Medulla oblongata (tissue), 1 donor: ENCODE measurements around the gene PET100.

Experiments used
- DNase-seq: peaks from one replicate; pipeline ENCODE4 v3.0.0-alpha.2; 2015; ENCODE audit errors: extremely low spot score

The PET100 gene

GRCh38 chr19:7612282-7613274 is 17.0 kb upstream of the PET100 start:
- DNase-seq: no peak

- no peak for DNase-seq
These were observed 14.5 kb upstream of the PET100 start for GRCh38 chr19:7614859-7615741.

GRCh38 chr19:7617172-7617571 is 12.4 kb upstream of the PET100 start:
- DNase-seq: no peak

DNA sequence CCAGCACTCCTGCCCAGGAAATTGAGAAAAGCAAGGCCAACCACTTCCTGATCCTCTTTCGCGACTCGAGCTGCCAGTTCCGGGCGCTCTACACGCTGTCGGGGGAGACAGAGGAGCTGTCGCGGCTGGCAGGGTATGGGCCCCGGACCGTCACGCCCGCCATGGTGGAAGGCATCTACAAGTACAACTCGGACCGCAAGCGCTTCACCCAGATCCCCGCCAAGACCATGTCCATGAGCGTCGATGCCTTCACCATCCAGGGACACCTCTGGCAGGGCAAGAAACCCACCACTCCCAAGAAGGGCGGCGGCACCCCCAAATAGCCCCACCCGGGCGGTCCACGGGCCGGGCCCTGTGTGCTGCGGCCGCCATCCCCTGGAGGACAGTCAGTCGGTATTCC is 11.9 kb upstream of the PET100 start:
- no peak for DNase-seq

DNA sequence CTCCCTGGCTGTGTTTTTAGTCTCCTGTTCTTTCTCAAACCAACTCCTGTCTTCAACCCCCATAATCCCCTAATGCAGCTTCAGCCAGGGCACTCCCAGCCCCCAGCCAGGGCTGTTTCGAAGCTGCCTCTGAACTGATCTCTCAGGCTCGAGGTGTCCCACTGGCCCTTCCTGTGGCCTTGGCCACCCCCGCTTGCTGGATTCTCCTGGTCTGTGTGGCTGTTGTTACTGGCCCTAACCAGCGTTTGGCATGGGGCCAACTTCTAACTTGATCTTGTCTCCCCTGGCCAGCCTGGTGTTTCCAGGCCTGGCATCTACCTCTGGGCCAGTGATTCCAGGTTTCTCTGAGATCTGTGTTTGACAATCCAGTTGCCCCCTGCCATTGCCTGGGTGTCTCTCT is 11.2 kb upstream of the PET100 start:
- no peak for DNase-seq

DNA sequence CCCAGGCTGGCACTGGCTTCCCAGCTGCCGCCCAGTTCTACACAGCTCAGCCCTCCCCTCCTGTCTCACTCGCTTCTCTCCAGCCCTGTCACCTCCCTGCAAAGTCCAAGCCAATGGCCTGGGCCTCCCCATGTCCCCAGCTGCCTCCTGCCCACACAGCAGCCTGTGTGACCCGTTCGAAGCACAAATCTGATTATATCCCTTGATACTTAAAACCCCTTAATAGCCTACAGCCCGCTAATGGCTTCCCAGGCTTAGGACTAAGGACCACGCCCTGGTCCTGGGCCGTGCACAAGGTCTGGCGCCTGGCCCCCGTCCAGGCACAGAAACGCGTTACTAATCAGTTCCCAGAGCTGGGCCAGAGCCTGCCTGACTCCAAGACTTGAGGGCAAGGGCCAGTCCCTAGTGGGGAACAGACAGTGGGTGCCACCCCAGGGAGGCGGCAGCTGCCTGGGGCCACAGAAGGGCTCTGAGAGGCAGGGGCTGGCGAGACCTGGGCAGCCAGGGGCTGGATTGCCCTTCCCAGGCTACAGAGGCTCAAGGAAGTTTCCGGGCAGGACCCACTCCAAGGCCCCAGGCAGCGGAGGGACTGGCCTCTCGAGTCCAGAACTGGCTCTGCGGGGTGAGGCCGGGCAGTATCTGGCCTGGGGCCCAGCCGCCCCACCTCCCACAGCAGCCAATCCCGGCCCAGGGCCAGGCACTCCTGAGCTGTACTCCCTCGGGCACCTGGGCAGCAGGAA is 10.7 kb upstream of the PET100 start:
- DNase-seq: no peak

DNA sequence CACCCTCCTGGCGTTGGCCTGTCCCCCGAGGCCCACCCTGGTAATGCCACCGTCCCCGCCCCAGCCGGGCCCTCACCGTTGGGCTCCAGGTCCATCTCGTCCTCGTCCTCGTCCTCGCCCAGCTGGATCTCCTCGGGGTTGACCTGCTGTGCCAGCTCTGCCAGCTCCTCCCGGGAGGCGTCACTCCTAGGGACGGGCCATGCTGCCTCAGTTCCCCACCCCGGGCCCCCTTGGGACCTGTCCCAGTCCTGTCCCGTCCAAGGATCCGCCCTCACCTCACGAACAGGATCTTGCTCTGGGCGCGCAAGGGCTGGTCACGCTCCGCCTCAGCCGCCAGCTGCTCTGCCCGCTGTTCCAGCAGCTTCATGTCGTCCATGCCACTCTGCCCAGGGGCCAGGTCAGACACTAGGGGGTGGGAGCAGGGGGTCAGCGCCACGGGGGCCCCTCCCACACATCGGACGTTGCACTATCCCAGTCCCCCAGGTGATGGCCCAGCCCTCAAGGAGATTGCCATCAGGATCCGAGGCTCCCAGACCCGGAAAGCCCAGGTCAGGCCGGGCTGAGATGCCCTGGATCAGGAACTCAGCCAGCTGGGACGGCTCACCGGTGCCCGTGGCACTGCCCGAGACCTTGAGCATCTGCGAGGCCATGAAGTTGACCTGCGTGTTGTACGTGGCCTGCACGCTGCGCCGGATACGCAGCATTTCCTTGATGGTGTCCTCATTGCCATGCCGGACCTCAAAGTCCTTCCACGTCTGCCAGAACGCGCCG is 9.7 kb upstream of the PET100 start:
- no peak for DNase-seq

DNA sequence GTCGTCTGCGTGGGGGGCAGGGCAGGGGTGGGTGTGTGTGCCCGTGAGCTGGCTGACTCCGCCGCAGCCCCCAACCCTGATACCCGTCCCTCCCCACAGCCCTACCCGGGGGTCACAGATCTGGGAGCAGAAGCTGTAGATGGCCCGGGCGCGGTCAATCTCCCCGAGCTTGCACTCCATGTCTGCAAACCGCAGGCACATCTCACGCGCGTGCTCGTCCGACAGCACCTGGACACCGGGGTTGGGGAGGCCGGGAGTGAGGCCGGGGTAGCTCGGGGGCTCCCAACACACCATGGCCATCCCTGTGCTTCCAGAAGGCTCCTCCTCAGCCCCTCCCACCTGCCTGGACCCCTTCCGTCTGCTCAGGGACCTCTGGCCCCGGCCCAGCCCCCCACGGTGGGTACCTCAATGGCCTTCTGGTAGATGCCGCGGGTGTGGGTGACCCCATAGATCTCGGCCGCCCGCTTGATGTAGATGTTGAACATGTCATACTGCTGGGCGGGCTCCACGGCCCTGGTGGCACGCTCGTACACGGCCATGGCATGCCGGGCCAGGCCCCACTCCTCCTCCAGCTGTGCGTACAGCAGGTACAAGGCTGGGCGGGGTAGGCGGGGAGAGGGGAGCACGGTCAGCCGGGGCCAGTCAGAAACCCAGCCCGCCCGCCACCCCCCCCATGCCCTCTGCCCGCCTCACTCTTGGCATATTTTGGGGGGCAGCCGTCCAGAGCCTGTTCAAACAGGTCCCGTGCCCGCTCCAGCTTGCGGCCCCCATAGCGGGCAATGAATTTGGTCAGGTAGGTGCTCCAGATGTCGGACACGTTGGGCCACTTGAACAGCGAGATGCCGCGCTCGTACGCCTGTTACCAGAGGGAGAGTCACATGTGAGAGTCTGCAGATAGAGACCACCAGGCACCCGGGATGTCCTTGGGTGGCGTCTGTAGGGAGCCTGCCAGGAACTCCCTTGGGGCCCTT is 8.9 kb upstream of the PET100 start:
- DNase-seq: no peak

GRCh38 chr19:7622933-7623685 is 6.5 kb upstream of the PET100 start:
- DNase-seq: no peak

DNA sequence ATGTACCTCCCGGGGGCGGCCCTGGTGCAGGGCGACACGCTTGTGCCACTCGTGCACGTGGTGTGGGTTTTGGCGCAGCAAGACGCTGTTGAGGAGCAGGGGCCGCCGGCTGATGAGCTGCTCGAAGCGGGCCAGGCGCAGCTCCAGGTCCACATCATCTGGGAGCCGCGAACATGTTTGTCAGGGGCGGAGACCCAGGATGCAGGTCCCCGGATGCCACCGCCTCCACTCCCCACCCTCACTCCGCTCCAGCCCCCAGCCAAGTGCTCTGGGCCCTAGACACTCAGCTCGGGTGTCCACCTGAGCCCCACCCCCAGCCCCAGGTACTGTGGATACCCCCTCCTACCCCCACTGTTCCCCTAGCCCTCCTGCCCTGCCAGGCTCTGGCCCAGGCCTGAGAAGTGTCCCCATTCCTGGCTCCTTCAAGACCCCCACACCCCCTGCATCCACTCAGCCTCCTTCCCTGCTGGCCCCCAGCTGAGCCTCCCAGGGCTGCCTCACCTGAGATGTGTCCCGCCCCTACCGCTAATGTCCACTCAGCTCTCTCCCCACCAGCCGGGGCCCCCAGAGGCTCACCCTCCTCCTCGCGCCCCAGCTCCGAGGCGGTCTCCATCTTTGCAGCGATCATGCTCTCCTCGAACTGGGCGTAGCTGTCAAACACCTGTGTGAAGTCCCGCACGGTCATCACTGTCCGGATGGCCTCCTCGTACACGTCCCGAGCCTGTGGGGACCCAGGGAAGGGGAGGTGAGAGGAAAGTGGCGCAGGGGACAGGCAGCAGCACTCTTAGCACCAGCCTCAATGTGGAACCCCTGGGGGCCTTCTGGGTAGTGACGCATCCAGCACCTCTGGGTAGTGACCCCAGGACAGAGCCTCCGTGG is 5.6 kb upstream of the PET100 start:
- DNase-seq: no peak

DNA sequence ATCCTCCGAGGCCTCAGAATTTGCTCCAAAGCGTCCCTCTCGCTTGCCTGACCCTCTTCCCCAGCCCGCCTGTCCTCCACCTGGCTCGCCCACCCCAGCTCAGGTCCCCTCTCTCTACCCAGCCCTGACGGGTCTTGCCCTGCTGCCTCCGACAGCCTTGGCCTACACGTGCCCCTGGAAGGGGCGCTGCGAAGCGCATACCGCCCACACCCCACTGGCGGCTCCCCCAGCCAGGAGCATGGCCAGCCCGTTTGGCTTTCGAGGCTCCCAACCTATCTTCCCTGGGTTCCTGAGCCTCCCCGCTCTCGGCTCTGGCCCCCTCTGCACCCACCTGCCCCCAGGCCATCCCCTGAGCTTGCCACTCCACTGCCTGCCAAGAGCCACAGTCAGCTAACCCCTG is 4.8 kb upstream of the PET100 start:
- no peak for DNase-seq

DNA sequence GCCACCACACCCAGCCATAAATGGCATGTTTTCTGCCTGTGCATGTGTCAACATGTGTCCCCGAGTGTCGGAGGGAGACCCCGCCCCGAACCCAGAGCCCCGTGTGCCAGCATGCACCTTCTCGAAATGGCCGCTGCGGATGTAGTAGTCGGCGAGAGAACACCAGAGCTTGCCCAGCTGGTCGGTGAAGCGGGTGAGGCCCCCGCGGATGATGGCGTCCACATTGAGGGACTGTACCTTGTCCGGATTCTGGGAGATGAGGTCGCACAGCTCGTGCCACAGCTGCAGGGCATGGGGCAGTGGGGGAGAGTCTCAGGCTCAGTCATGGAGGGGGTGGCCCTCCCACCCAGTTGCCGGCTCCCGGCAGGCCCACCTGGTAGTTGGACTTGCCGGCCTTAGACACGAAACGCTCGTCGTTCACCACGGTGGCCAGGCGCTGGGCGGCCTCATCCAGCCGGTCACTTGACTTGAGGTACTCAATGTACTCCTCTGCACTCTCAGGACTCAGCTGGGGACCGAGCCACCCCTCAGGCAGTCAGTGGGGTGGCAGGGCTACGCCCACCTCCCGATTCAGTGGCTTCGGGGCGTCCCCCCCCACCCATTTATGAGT is 3.7 kb upstream of the PET100 start:
- no peak for DNase-seq

GRCh38 chr19:7627166-7627565 is 2.4 kb upstream of the PET100 start:
- DNase-seq: no peak

GRCh38 chr19:7628589-7629311 is 843 bp upstream of the PET100 start:
- no peak for DNase-seq

- DNase-seq: no peak
These were observed 2.0 kb downstream of the PET100 start for GRCh38 chr19:7631577-7631976.

DNA sequence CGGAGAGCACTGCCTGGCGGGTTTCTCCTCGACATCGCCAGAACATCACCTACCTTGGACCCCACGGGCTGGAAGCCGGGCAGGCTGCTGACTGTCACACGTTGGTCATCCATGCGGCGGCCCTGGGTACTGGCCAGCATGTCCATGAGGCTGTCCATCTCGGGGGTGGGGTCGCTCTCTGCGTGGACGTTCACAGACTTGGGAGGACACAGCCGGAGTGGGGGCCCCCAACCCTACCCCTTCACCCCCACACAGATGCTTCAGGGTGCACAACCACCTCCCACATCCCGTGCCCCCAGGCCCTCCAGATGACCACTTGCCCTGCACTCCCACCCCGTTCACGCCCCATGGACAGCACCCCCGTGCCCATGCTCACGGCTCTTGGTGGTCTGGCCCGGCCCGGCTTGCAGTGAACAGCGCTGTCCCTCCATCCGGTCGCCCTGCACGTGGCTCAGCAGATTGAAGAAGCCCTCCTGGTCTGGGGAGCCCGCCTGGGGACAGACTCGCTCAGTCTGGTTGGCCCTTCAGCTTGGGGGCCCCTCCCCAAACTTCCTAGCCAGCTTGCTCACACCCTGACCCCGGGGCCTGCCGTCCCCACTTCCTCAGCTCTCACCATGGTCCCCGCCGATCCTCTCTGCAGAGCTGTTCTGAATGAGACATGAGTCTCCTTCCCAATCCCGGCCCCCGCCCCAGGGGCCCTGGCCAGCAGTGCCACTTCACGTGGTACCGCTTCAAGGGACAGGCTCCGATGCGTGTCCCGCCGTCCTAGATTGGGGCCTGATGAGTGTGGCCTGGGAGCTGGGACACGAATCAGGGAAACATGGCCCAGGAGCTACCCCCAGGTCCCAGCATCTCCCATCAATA is 3.0 kb downstream of the PET100 start:
- no peak for DNase-seq
